ENCODE results near the gene AKAP9. TPM values are rescaled to one million over a fixed set of nuclear protein-coding genes. Genes with fewer than 3 reads are reported as not detected.
"Not testable (repeated sequence)": the region's sequence is repeated elsewhere in the genome, so short reads cannot be mapped to it uniquely, and the experiment has no call there.

The AKAP9 gene
- total RNA-seq, 1 donor from 2014 or later: 35.1 TPM

GRCh38 chr7:91927912-91928311 lies 12.8 kb upstream of the AKAP9 start:
- Mint-ChIP-seq H3K4me1 (ENCODE audit: low read depth) (no peaks in the 10 kb centered on the region), H3K36me3 (ENCODE audit: low read depth) (peaks cover 2% of the 10 kb centered on the region), H3K27ac (ENCODE audit: unreplicated experiment) (no peak overlapping the region), H3K4me3 (ENCODE audit: unreplicated experiment) (no peak overlapping the region), H3K27me3 (ENCODE audit: low read depth) (peaks cover 21% of the 10 kb centered on the region), H3K9me3 (ENCODE audit: low read depth) (no peaks in the 10 kb centered on the region)
- DNase-seq (ENCODE audit: low spot score): no peak
- no peak for TF ChIP-seq CTCF (IDR thresholded peaks at IDR 0.05)

GRCh38 chr7:91929463-91929862 lies 11.2 kb upstream of the AKAP9 start:
- Mint-ChIP-seq H3K9me3 (ENCODE audit: low read depth) (no peaks in the 10 kb centered on the region), H3K27me3 (ENCODE audit: low read depth) (peaks cover 18% of the 10 kb centered on the region), H3K36me3 (ENCODE audit: low read depth) (peaks cover 2% of the 10 kb centered on the region), H3K27ac (ENCODE audit: unreplicated experiment) (no peak overlapping the region), H3K4me1 (ENCODE audit: low read depth) (no peaks in the 10 kb centered on the region), H3K4me3 (ENCODE audit: unreplicated experiment) (no peak overlapping the region)
- no peak for DNase-seq (ENCODE audit: low spot score)
- TF ChIP-seq CTCF (IDR thresholded peaks at IDR 0.05): no peak

- no peaks in the 10 kb centered on the region for H3K36me3 Mint-ChIP-seq (ENCODE audit: low read depth)
- no peak for DNase-seq (ENCODE audit: low spot score)
- peaks cover 29% of the 10 kb centered on the region for H3K4me1 Mint-ChIP-seq (ENCODE audit: low read depth)
- H3K4me3 Mint-ChIP-seq (ENCODE audit: unreplicated experiment): peak overlapping the region; percentile 84
- peak overlapping the region; percentile 98 for H3K27ac Mint-ChIP-seq (ENCODE audit: unreplicated experiment)
- no peak for TF ChIP-seq CTCF (IDR thresholded peaks at IDR 0.05)
- no peaks in the 10 kb centered on the region for H3K27me3 Mint-ChIP-seq (ENCODE audit: low read depth)
- H3K9me3 Mint-ChIP-seq (ENCODE audit: low read depth): no peaks in the 10 kb centered on the region
Observed at GRCh38 chr7:91940171-91940570, 491 bp upstream of the AKAP9 start.

GRCh38 chr7:91941450-91941849 lies 788 bp downstream of the AKAP9 start:
- peak overlapping the region; percentile 98 for H3K27ac Mint-ChIP-seq (ENCODE audit: unreplicated experiment)
- no peak for DNase-seq (ENCODE audit: low spot score)
- no peaks in the 10 kb centered on the region for H3K9me3 Mint-ChIP-seq (ENCODE audit: low read depth)
- H3K4me1 Mint-ChIP-seq (ENCODE audit: low read depth): peaks cover 41% of the 10 kb centered on the region
- peak overlapping the region; percentile 84 for H3K4me3 Mint-ChIP-seq (ENCODE audit: unreplicated experiment)
- TF ChIP-seq CTCF (IDR thresholded peaks at IDR 0.05): no peak
- no peaks in the 10 kb centered on the region for H3K36me3 Mint-ChIP-seq (ENCODE audit: low read depth)
- no peaks in the 10 kb centered on the region for H3K27me3 Mint-ChIP-seq (ENCODE audit: low read depth)

GRCh38 chr7:91942312-91942711 lies 1.6 kb downstream of the AKAP9 start:
- H3K4me1 Mint-ChIP-seq (ENCODE audit: low read depth): peaks cover 42% of the 10 kb centered on the region
- no peak for DNase-seq (ENCODE audit: low spot score)
- H3K27ac Mint-ChIP-seq (ENCODE audit: unreplicated experiment): no peak overlapping the region
- H3K4me3 Mint-ChIP-seq (ENCODE audit: unreplicated experiment): peak overlapping the region; percentile 84
- no peaks in the 10 kb centered on the region for H3K9me3 Mint-ChIP-seq (ENCODE audit: low read depth)
- H3K36me3 Mint-ChIP-seq (ENCODE audit: low read depth): no peaks in the 10 kb centered on the region
- H3K27me3 Mint-ChIP-seq (ENCODE audit: low read depth): no peaks in the 10 kb centered on the region
- no peak for TF ChIP-seq CTCF (IDR thresholded peaks at IDR 0.05)

GRCh38 chr7:91944970-91945369 lies 4.3 kb downstream of the AKAP9 start:
- H3K4me1 Mint-ChIP-seq (ENCODE audit: low read depth): peaks cover 44% of the 10 kb centered on the region
- DNase-seq (ENCODE audit: low spot score); H3K27me3 Mint-ChIP-seq (ENCODE audit: low read depth); H3K4me3 Mint-ChIP-seq (ENCODE audit: unreplicated experiment); H3K9me3 Mint-ChIP-seq (ENCODE audit: low read depth); H3K36me3 Mint-ChIP-seq (ENCODE audit: low read depth): not testable (repeated sequence)
- peak overlapping the region; percentile 63 for H3K27ac Mint-ChIP-seq (ENCODE audit: unreplicated experiment)

Data from chondrocyte (in vitro differentiated cells).